Activated T-cell treated with anti-CD3 and anti-CD28 coated beads, Interleukin-2, amount 50 U/mL, for 24 hours (primary cell): ENCODE measurements around the gene FUT6.
"Not testable (repeated sequence)": the region's sequence is repeated elsewhere in the genome, so short reads cannot be mapped to it uniquely, and the experiment has no call there.

Experiments used
- DNase-seq: peaks from one replicate; pipeline ENCODE4 v3.0.0-alpha.2; 2020
- H3K27ac Mint-ChIP-seq: 2 replicates; pipeline ENCODE4 v1.8.0; 2020; ENCODE audit warnings: mild to moderate bottlenecking, mixed read lengths
- H3K27me3 Mint-ChIP-seq: 2 replicates; pipeline ENCODE4 v1.8.0; 2020; ENCODE audit warnings: mixed read lengths
- H3K36me3 Mint-ChIP-seq: 2 replicates; pipeline ENCODE4 v1.8.0; 2020; ENCODE audit warnings: low read depth, mixed read lengths
- H3K4me1 Mint-ChIP-seq: 2 replicates; pipeline ENCODE4 v1.8.0; 2020; ENCODE audit warnings: low read depth, mixed read lengths
- H3K4me3 Mint-ChIP-seq: 2 replicates; pipeline ENCODE4 v1.8.0; 2020; ENCODE audit warnings: mild to moderate bottlenecking, moderate library complexity, mixed read lengths
- H3K9me3 Mint-ChIP-seq: 2 replicates; pipeline ENCODE4 v1.8.0; 2020; ENCODE audit warnings: mixed read lengths

Gene FUT6

DNA sequence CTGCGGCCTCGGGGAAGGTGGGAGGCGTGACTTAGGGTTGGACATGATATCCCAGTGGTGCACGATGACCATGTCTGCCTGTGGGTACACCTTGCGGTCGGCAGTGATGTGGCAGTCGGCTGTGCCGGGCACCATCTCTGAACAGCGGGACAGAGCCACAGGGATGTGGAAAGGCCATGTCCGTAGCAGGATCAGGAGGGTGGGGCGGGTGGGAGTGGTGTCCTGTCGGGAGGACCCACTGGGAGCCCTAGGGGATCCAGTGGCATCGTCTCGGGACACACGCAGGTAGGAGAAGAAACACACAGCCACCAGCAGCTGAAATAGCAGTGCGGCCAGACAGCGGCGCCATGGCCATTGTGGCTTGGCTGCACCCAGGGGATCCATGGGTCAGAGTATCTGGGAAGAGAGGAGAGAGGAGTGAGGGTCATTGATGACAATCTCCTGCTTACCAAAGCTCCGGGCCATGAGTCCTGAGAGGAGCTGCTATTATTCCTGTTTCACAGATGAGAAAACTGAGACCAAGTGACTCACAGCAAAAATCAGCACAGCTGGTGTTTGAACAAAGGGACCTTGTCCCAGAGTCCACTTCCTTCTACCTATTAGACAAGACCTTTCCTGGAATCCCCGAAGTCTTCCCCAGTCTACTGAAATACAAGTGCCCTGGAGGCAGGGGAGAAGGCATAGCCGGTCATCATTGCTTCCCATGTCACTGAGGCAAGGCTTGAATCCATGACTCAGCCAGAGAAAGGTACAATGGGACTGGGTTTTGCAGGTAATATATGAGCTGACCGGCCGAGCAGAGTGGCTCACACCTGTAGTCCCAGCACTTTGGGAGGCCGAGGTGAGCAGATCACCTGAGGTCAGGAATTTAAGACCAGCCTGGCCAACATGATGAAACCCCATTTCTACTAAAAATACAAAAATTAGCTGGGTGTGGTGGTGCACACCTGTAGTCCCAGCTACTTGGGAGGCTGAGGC, 5.2 kb upstream of the FUT6 start:
- H3K4me1 Mint-ChIP-seq: no peaks in the 10 kb centered on the region
- DNase-seq: no peak

DNA sequence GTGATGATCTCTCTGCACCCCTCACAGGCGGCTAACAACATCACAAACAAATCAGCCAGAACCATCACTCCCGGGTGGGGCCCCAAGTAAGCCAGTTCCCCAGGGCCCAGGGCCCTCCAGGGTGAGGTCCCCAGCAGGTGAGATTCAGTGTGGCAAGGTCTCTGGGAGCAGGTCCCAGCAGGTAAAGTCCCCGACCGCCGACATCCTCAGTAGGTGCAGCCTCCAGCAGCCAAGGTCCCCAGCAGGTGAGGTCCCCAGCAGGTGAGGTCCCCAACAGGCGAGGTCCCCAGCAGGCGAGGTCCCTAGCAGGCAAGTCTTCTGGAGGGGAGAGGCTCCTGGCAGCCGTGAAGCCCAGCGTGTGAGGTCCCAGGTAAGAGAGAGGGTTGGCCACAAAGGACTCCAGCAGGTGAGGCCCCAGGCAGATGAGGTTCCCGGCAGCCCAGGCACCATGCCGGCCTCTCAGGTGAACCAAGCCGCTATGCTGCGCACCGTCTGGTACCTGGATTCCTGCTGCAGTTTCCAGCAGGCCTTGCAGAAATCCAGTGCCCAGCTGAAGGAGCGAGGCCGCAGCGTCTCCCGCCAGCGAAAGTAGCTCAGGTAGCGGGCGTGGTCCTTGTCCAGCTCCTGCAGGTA, 3.9 kb upstream of the FUT6 start:
- Mint-ChIP-seq H3K27me3 (peaks cover 2% of the 10 kb centered on the region), H3K4me1 (peaks cover 3% of the 10 kb centered on the region), H3K36me3 (no peaks in the 10 kb centered on the region), H3K4me3 (no peak overlapping the region), H3K9me3 (no peaks in the 10 kb centered on the region), H3K27ac (no peak overlapping the region)
- no peak for DNase-seq

More for the DNA sequence above, 5.2 kb upstream of the FUT6 start:
- Mint-ChIP-seq H3K9me3 (no peaks in the 10 kb centered on the region), H3K27ac (no peak overlapping the region), H3K27me3 (no peaks in the 10 kb centered on the region), H3K4me3 (no peak overlapping the region), H3K36me3 (no peaks in the 10 kb centered on the region)

DNA sequence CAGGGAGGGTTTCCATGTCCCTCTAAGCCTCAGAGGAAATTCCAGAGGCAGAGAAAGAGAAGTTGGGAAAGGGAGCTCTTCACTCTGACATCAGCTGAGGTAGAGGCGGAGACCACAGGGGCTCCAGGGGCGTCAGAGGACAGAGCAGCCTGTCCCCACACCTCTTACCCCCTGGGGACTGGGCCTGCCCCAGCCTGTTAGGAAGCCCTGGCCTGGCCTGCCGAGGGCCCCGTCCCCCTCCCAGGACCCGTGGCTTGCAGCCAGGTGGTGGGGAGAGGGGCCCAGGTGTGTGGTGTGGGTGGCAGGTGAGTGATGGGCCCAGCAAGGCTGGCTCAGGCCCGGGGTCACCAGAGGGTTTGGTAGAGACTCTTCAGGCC, 2.2 kb upstream of the FUT6 start:
- not testable (repeated sequence) for H3K36me3 Mint-ChIP-seq, H3K27ac Mint-ChIP-seq, H3K4me1 Mint-ChIP-seq, H3K4me3 Mint-ChIP-seq, H3K9me3 Mint-ChIP-seq, DNase-seq
- H3K27me3 Mint-ChIP-seq: peaks cover 14% of the 10 kb centered on the region

DNA sequence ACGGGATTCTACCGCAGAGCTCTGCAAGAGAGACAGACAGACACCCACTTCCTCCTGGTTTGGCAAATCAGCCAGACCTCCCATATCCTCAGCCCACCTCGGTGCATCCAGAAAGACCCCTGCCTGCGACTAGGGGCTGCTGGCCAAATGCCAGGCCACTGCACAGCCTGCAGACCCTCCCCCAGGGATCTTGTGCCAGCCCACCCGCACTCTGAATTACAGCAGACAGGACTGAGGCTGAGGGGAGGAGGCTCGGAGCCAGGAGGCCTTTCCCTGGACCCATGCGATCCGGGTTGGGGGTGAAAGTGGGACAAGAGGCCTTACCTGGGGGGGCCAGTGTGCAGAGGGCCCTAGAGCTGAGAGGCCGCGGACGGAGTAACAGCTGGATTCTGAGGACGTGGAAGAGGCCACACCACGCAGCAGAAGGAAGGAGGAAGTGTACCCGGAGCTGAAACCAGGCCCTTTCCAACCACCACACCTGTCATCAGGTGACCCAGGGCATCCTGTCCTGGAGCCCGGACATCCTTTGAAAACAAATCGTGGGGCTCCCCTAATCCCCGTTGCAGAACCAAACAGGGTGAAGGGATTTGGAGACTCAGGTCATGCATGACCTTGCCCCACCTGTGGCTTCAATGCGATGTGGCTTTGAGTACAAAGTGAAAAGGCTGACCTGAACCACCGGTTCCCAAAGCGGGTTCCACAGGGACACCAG, 993 bp downstream of the FUT6 start:
- Mint-ChIP-seq H3K4me3 (no peak overlapping the region), H3K36me3 (no peaks in the 10 kb centered on the region), H3K27ac (no peak overlapping the region), H3K27me3 (peaks cover 20% of the 10 kb centered on the region), H3K4me1 (peaks cover 8% of the 10 kb centered on the region), H3K9me3 (no peaks in the 10 kb centered on the region)
- DNase-seq: no peak

DNA sequence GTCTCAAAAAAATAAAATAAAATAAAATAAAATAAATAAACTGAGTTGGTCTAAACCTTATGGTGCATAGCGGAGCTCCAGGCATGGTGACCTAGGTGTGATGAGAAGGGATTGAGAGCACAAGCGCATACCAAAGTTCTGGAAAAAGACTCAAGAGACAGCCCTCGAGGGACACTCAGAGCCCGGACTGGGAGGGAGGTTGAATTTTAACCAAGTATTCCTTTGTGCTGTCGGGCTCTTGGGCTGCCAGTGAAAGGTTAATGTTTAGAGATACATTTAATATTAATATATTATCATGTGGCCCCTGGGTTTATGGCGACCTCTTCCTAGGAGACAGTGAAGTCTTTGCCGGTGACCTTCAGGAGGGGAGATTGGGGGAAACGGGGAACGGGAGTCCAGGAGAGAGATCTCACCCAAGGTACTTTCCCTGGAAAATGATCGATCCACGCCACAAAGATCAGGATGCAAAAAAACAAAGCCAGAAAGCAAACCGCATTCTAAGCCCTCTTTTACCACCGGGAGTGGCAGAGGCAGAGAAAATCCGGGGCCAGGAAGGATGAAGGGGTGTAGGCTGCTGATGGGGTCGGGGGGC, 1.6 kb downstream of the FUT6 start:
- Mint-ChIP-seq H3K4me3 (no peak overlapping the region), H3K4me1 (peaks cover 8% of the 10 kb centered on the region), H3K27me3 (peaks cover 20% of the 10 kb centered on the region), H3K9me3 (no peaks in the 10 kb centered on the region), H3K36me3 (no peaks in the 10 kb centered on the region), H3K27ac (no peak overlapping the region)
- DNase-seq: no peak

DNA sequence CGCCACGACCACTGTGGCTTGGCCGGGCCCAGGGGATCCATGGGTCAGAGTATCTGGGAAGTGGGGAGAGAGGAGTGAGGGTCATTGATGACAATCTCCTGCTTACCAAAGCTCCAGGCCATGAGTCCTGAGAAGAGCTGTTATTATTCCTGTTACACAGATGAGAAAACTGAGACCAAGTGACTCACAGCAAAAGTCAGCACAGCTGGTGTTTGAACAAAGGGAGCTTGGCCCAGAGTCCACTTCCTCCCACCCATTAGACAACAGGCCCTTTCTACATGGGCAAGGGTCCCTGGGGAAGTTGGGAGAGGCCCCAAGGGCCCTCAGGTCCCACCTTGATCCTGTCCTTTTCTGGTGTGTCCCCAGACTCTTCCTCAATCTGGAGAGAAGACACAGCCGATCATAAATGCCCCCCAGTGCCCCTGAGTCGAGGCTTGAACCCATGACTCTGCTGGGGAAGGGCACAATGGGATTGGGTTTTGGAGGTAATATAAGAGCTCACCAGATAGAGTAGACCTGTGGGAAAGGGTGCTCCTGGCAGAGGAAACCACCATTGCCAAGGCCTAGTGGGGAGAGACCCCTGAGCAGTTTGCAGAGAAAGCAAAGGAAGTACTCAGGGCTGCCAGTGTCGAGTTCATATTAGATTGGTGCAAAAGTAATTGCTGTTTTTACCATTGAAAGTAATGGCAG, 6.8 kb downstream of the FUT6 start:
- H3K27me3 Mint-ChIP-seq: peaks cover 13% of the 10 kb centered on the region
- no peak overlapping the region for H3K4me3 Mint-ChIP-seq
- peaks cover 8% of the 10 kb centered on the region for H3K36me3 Mint-ChIP-seq
- DNase-seq: no peak
- peaks cover 9% of the 10 kb centered on the region for H3K4me1 Mint-ChIP-seq
- no peak overlapping the region for H3K27ac Mint-ChIP-seq
- no peaks in the 10 kb centered on the region for H3K9me3 Mint-ChIP-seq

DNA sequence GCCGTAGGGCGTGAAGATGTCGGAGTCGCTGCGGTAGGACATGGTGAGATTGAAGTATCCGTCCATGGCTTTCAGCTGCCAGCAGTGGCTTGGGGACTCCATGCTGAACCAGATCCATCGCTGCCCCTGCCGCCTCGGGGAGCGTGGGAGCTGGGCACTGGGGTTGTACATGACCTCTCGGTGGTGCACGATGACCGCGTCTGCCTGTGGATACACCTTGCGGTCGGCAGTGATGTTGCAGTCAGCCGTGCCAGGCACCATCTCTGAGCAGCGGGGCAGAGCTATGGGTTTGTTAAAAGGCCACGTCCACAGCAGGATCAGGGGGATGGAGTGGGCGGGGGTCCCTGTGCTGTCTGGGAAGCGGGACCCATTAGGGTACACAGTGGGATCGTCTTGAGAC, 7.4 kb downstream of the FUT6 start:
- peaks cover 8% of the 10 kb centered on the region for H3K36me3 Mint-ChIP-seq
- no peak for DNase-seq
- H3K4me3 Mint-ChIP-seq: no peak overlapping the region
- no peak overlapping the region for H3K27ac Mint-ChIP-seq
- H3K4me1 Mint-ChIP-seq: peaks cover 11% of the 10 kb centered on the region
- H3K9me3 Mint-ChIP-seq: no peaks in the 10 kb centered on the region
- peaks cover 8% of the 10 kb centered on the region for H3K27me3 Mint-ChIP-seq

DNA sequence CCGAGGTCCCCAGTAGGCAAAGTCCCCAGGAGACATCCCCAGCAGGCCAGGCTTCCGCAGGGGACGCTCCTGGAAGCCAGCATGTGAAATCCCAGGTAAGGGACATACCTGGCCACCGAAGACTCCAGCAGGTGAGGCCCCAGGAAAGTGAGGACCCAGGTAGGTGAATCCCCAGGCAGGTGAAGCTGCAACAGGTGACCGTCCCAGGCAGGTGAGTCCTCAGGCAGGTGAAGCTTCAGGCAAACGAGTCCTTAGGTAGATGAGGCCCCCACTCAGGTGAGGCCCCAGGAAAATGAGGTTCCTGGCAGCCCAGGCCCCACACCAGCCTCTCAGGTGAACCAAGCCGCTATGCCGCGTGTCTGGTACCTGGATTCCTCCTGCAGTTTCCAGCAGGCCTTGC, 8.3 kb downstream of the FUT6 start:
- no peak overlapping the region for H3K27ac Mint-ChIP-seq
- peaks cover 8% of the 10 kb centered on the region for H3K36me3 Mint-ChIP-seq
- peaks cover 6% of the 10 kb centered on the region for H3K27me3 Mint-ChIP-seq

DNA sequence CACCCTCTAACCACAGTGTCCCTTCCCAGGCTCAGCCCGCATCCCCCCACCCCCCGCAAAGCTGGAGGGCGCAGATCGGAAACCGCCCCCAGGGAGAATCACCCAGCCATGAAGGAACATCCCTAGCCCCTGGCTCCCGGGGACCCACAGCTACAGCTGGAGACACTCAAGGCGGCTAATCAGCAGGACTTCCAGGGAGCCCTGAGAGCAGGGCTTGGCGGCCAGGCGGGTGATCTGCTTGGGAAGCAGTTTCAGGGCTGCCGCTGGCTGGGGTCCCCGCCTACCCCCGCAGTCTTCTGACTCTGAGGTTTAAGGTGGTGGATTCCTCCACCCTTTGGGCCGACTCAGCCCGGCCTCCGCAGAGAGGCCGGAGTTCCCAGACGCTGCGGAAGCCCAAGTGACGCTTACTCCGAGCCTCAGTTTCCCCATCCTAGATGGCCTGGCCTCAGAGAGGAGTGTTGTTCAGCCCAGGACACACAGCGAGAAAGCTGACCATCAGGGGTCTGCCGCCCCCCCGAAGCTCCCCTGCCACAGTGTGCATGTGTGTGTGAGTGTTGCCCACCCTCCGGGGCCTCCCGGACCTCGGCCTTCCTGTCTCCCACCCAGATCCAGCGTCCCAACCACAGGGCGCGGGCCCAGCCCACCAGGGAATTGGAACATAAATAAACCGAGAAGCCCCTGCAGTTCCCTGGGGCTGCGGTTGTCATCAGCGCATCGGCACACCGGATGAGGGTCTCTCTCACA, 9.8 kb downstream of the FUT6 start:
- Mint-ChIP-seq H3K36me3 (peaks cover 8% of the 10 kb centered on the region), H3K27me3 (peaks cover 6% of the 10 kb centered on the region), H3K27ac (peak overlapping the region; percentile 68), H3K9me3 (no peaks in the 10 kb centered on the region), H3K4me3 (peak overlapping the region; percentile 100), H3K4me1 (peaks cover 20% of the 10 kb centered on the region)
- DNase-seq: no peak

More for the DNA sequence above, 8.3 kb downstream of the FUT6 start:
- H3K9me3 Mint-ChIP-seq: no peaks in the 10 kb centered on the region
- no peak overlapping the region for H3K4me3 Mint-ChIP-seq
- no peak for DNase-seq
- peaks cover 19% of the 10 kb centered on the region for H3K4me1 Mint-ChIP-seq

DNA sequence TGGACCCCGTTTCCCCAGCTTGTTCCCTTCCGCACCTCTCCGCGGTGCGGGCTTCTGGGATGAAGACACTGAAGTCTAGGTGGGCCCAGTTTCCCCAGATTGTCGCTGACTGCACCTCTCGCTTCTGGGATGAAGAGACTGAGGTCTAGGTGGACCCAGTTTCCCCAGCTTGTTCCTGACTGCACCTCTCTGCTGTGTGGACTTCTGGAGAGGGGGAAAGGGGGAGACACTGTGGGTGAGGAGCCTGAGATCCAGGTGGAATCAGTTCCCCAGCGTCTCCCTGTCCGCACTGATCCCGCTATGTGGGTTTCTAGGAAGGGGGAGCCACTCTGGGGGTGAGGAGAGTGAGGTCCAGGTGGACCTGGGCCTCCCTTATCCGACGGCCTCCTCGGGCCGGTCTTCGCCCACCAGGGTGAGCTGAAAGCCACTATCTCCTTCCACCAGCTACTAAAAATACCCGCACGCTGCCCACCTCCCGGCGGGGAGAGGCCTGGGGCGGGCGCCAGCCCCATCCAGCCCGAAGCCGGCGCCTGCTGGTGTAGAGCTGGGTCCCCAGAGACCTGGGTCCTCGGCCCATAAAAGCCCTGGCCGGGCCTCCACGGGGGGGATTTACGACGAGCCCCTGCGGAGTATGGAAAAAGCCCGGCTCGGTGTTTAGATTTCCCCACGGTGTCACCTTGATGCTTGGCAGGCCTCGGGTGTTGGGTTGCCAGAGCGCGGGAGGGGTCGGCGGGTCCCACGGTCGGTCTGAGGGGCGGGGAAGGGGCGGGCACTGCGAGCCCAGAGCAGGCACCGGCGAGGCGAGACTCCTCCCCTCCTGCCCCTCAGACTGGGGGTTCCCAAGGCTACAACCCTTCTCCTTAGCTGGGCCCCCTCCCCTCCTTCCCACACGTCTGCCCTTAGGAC, 10.6 kb downstream of the FUT6 start:
- peak overlapping the region; percentile 100 for H3K4me3 Mint-ChIP-seq
- peaks cover 3% of the 10 kb centered on the region for H3K27me3 Mint-ChIP-seq
- DNase-seq: peak; percentile 69
- H3K4me1 Mint-ChIP-seq: peaks cover 20% of the 10 kb centered on the region
- H3K27ac Mint-ChIP-seq: peak overlapping the region; percentile 100
- H3K36me3 Mint-ChIP-seq: peaks cover 8% of the 10 kb centered on the region
- no peaks in the 10 kb centered on the region for H3K9me3 Mint-ChIP-seq

DNA sequence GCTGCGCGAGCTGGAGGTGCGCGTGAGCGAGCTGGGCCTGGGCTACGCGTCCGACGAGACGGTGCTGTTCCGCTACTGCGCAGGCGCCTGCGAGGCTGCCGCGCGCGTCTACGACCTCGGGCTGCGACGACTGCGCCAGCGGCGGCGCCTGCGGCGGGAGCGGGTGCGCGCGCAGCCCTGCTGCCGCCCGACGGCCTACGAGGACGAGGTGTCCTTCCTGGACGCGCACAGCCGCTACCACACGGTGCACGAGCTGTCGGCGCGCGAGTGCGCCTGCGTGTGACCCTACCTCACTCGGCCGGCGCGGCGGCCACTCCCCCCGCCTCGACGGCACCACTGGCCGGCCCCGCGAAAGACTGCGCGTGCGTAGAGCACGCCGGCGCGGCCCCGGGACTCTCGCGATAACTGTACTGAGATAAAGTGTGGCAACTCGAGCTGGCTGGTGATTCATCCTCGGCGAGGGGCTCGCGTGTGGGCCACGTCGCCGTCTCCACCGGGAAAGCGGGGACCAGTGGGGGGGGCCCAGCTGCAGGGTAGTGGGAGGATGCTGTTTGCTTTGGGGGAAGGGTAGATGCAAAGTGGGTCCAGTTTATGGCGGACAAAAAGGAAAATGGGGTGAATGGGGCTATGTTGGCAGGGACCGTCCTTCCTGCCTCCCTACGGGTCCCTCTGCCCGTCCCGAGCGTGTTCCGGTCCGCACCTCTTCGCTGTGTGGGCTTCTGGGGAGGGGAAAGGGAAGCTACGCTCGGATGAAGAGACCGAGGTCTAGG, 11.4 kb downstream of the FUT6 start:
- Mint-ChIP-seq H3K4me1 (peaks cover 20% of the 10 kb centered on the region), H3K27ac (peak overlapping the region; percentile 100), H3K36me3 (peaks cover 8% of the 10 kb centered on the region), H3K9me3 (no peaks in the 10 kb centered on the region), H3K4me3 (peak overlapping the region; percentile 100), H3K27me3 (no peaks in the 10 kb centered on the region)
- DNase-seq: peak; percentile 99

DNA sequence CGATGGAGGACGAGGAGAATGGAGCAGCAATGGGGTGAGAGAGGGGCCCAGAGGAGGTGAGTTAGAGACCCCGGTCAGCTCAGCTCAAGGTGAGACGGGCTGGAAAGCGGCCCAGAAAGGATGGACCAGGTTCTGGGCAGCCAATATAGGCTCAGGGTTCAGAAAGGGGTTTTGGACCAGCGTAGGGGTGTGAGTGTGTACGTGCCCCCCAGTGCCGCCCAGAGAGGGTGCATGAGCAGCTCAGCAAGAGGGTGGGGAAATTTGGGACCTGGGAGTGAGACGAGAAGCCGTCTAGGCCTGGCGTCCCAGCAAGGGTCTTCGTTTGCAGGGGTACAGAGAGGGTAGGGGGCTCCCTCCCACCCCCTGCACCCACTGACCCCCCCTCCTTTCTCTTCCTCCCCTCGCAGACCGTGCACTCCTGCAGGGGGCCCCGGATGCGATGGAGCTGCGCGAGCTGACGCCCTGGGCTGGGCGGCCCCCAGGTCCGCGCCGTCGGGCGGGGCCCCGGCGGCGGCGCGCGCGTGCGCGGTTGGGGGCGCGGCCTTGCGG, 12.1 kb downstream of the FUT6 start:
- peak overlapping the region; percentile 91 for H3K27ac Mint-ChIP-seq
- DNase-seq: no peak
- no peaks in the 10 kb centered on the region for H3K27me3 Mint-ChIP-seq
- H3K4me1 Mint-ChIP-seq: peaks cover 20% of the 10 kb centered on the region
- H3K9me3 Mint-ChIP-seq: no peaks in the 10 kb centered on the region
- peak overlapping the region; percentile 81 for H3K4me3 Mint-ChIP-seq
- H3K36me3 Mint-ChIP-seq: peaks cover 8% of the 10 kb centered on the region
